ENCODE results near the gene SNX6.

- no peak for TF ChIP-seq CTCF (IDR thresholded peaks at IDR 0.05)
- TF ChIP-seq POLR2A (IDR thresholded peaks at IDR 0.05): no peak
These were observed 33.1 kb downstream of the SNX6 start for GRCh38 chr14:34596891-34597290.

Data from ovary (tissue), 3 donors.